GM19238 (cell line): Measurements from ENCODE around the gene OLFML2B.

Experiments
- DNase-seq: peaks from one replicate; pipeline ENCODE4 v3.0.0; 2011; ENCODE audit warnings: low spot score; ENCODE audit not compliant: insufficient read length

The OLFML2B gene

GRCh38 chr1:162007466-162007865, 16.2 kb downstream of the OLFML2B start:
- no peak for DNase-seq

- DNase-seq = no peak
Measured at GRCh38 chr1:162006081-162006480, 17.6 kb downstream of the OLFML2B start.

- DNase-seq = no peak
Measured at GRCh38 chr1:162004441-162004950, 19.2 kb downstream of the OLFML2B start.

- no peak for DNase-seq
Measured at GRCh38 chr1:162003830-162004215, 19.8 kb downstream of the OLFML2B start.

GRCh38 chr1:162003061-162003829, 20.4 kb downstream of the OLFML2B start:
- DNase-seq = no peak

- no peak for DNase-seq
Measured at GRCh38 chr1:162000053-162000420, 23.6 kb downstream of the OLFML2B start.

- no peak for DNase-seq
Measured at GRCh38 chr1:161999301-162000052, 24.2 kb downstream of the OLFML2B start.

GRCh38 chr1:161998811-161999210, 24.9 kb downstream of the OLFML2B start:
- no peak for DNase-seq

GRCh38 chr1:161997152-161997551, 26.5 kb downstream of the OLFML2B start:
- DNase-seq = no peak

GRCh38 chr1:161994175-161994668, 29.4 kb downstream of the OLFML2B start:
- no peak for DNase-seq

GRCh38 chr1:161993576-161993975, 30.1 kb downstream of the OLFML2B start:
- DNase-seq = no peak

- no peak for DNase-seq
Measured at GRCh38 chr1:161989786-161990185, 33.9 kb downstream of the OLFML2B start.

GRCh38 chr1:161989108-161989507, 34.6 kb downstream of the OLFML2B start:
- DNase-seq = no peak

- DNase-seq = no peak
Measured at GRCh38 chr1:161988413-161988812, 35.3 kb downstream of the OLFML2B start.

- no peak for DNase-seq
Measured at GRCh38 chr1:161987872-161988271, 35.8 kb downstream of the OLFML2B start.

- DNase-seq = no peak
Measured at GRCh38 chr1:161987303-161987702, 36.4 kb downstream of the OLFML2B start.

GRCh38 chr1:161986328-161986727, 37.3 kb downstream of the OLFML2B start:
- DNase-seq = no peak

GRCh38 chr1:161985301-161985822, 38.3 kb downstream of the OLFML2B start:
- DNase-seq = no peak

- DNase-seq = no peak
Measured at GRCh38 chr1:161983725-161984124, 39.9 kb downstream of the OLFML2B start.

- no peak for DNase-seq
Measured at GRCh38 chr1:161982917-161983316, 40.8 kb downstream of the OLFML2B start.

- DNase-seq = no peak
Measured at GRCh38 chr1:161982507-161982895, 41.2 kb downstream of the OLFML2B start.
